HepG2 (cell line): ENCODE measurements around the gene STKLD1. TPM values are rescaled to one million over a fixed set of nuclear protein-coding genes. Genes with fewer than 3 reads are reported as not detected.
A peak's percentile ranks its signal among the peaks of the same experiment; 100 is the strongest.

Experiments used
- ATAC-seq: fragments of 200-7000 bp; cut with Tn5 transposase; 3 replicates; pipeline ENCODE4 v1.9.1; 2020; ENCODE audit warnings: mild to moderate bottlenecking, moderate library complexity
- BruUV-seq: library from RNA; stranded (reverse); fragments of 400-500 nt; replicated peaks from 2 replicates; lab custom pipeline; 2021; lab: Mats Ljungman, UMichigan
- CTCF ChIA-PET: fragments of 300-600 bp; formaldehyde crosslinking; extraction: SDS; loops from one replicate; lab custom pipeline; 2021; ENCODE audit warnings: low total read pairs, inconsistent platforms, low intra/inter-chr PET ratio; lab: Yijun Ruan, JAX
- POLR2A ChIA-PET: fragments of 350-600 bp; sonication (Branson Sonifier 250); formaldehyde crosslinking; loops from one replicate; lab custom pipeline; 2020; ENCODE audit warnings: antibody characterized with exemption, inconsistent platforms; lab: Yijun Ruan, JAX
- DNase-seq: peaks from one replicate; pipeline ENCODE4 v3.0.0-alpha.2; 2015; ENCODE audit warnings: low spot score
- FAIRE-seq: peaks from 3 replicates; lab custom pipeline; 2011; peaks lifted over from hg19 to GRCh38; lab: Jason Lieb, UNC
- H2AFZ ChIP-seq: one replicate; pipeline ENCODE4 v1.6.1; 2011; ENCODE audit warnings: low read length, inconsistent platforms
- H3K27ac ChIP-seq: fragments of 300-600 bp; 3 replicates; pipeline ENCODE4 v1.8.0; 2011; ENCODE audit warnings: mixed run types, mild to moderate bottlenecking, mixed read lengths, low read length, inconsistent platforms; ENCODE audit not compliant: insufficient read depth; ENCODE audit errors: extremely low read length
- H3K27me3 ChIP-seq, 2 experiments: fragments of 200-600 bp in 1 of 2; 2 replicates in 1 of 2; 3 replicates in 1 of 2; pipeline versions ENCODE4 v1.6.0 to v1.8.0; 2011; ENCODE audit warnings: low read length in 2 of 2, mild to moderate bottlenecking in 2 of 2, moderate library complexity in 2 of 2, inconsistent platforms in 1 of 2; ENCODE audit not compliant: insufficient read depth in 2 of 2, control insufficient read depth in 1 of 2
- H3K36me3 ChIP-seq, 2 experiments: fragments of 200-600 bp in 1 of 2; replicated peaks in 1 of 2; 2 replicates in 1 of 2; 3 replicates in 1 of 2; pipeline versions ENCODE4 v1.5.1 to v1.8.0; 2011; ENCODE audit warnings: low read length in 2 of 2, inconsistent platforms in 1 of 2; ENCODE audit not compliant: insufficient read depth in 2 of 2, control insufficient read depth in 1 of 2
- H3K4me1 ChIP-seq: 2 replicates; pipeline ENCODE4 v1.5.1; 2012; ENCODE audit warnings: low read length, inconsistent platforms; ENCODE audit not compliant: insufficient read depth
- H3K4me2 ChIP-seq: 2 replicates; pipeline ENCODE4 v1.6.0; 2011; ENCODE audit warnings: low read depth, low read length, inconsistent platforms
- H3K4me3 ChIP-seq, 3 experiments: fragments of 200-600 bp in 1 of 3; sonication (generic), shearing (Covaris generic) in 1 of 3; replicated peaks in 1 of 3; 2 replicates each; pipeline ENCODE4 v1.5.1; 2011 to 2016; ENCODE audit warnings: low read length in 3 of 3, inconsistent platforms in 2 of 3, low read depth in 2 of 3, mild to moderate bottlenecking in 2 of 3, control low read depth in 1 of 3, mixed read lengths in 1 of 3; ENCODE audit not compliant: insufficient read depth in 1 of 3
- H3K79me2 ChIP-seq: one replicate; pipeline ENCODE4 v1.6.1; 2011; ENCODE audit warnings: low read length, inconsistent platforms; ENCODE audit not compliant: insufficient read depth
- H3K9ac ChIP-seq: 2 replicates; pipeline ENCODE4 v1.6.0; 2011; ENCODE audit warnings: mild to moderate bottlenecking, low read depth, low read length, inconsistent platforms; ENCODE audit not compliant: insufficient read depth
- H3K9me3 ChIP-seq: 2 replicates; pipeline ENCODE4 v1.5.1; 2012; ENCODE audit warnings: mild to moderate bottlenecking, low read length
- H4K20me1 ChIP-seq: 2 replicates; pipeline ENCODE4 v1.6.0; 2011; ENCODE audit warnings: inconsistent platforms, mild to moderate bottlenecking, low read length, moderate library complexity; ENCODE audit not compliant: insufficient read depth
- AGO2 ChIP-seq: fragments of 200-400 bp; formaldehyde crosslinking; optimal IDR thresholded peaks from 2 replicates; pipeline ENCODE3; 2017; ENCODE audit warnings: mild to moderate bottlenecking, low read depth, low read length, moderate library complexity
- AKAP8 ChIP-seq: sonication (generic); formaldehyde crosslinking; IDR thresholded peaks from 2 replicates; pipeline ENCODE4 v1.5.1; 2020; ENCODE audit warnings: mild to moderate bottlenecking, missing genetic modification reagents
- FOXA3 ChIP-seq: IDR thresholded peaks from 2 replicates; pipeline ENCODE4 v1.6.1; 2016; ENCODE audit warnings: missing genetic modification reagents, missing compliant biosample characterization
- KLF11 ChIP-seq: IDR thresholded peaks from 2 replicates; pipeline ENCODE4 v1.6.1; 2016; ENCODE audit warnings: missing compliant biosample characterization
- KLF9 ChIP-seq: IDR thresholded peaks from 2 replicates; pipeline ENCODE4 v1.6.1; 2016; ENCODE audit warnings: low read depth
- POLR2A ChIP-seq, 2 experiments: IDR thresholded peaks; 2 replicates each; pipeline ENCODE4 v1.6.1; 2011; ENCODE audit warnings: low read depth in 2 of 2, low read length in 2 of 2, mild to moderate bottlenecking in 1 of 2, moderate library complexity in 1 of 2; ENCODE audit not compliant: insufficient read depth in 1 of 2
- POLR2G ChIP-seq: fragments of 200-400 bp; formaldehyde crosslinking; IDR thresholded peaks from 2 replicates; pipeline ENCODE4 v1.6.1; 2018; ENCODE audit warnings: mild to moderate bottlenecking, low read depth, low read length, moderate library complexity
- THYN1 ChIP-seq: sonication (generic); formaldehyde crosslinking; IDR thresholded peaks from 2 replicates; pipeline ENCODE4 v1.8.1; 2023; ENCODE audit warnings: low read depth, mild to moderate bottlenecking, moderate library complexity, missing genetic modification reagents, borderline replicate concordance
- ZMYM3 ChIP-seq: sonication (generic); formaldehyde crosslinking; IDR thresholded peaks from 2 replicates; pipeline ENCODE4 v1.5.1; 2020; ENCODE audit warnings: mild to moderate bottlenecking, missing genetic modification reagents
- ZNF263 ChIP-seq: sonication (generic); formaldehyde crosslinking; IDR thresholded peaks from 2 replicates; pipeline ENCODE4 v1.4.0; 2020; ENCODE audit warnings: missing genetic modification reagents
- WGBS: methylation state at CpG from one replicate; pipeline ENCODE4 v1.1.6; 2017; ENCODE audit warnings: low lambda C conversion rate; 5-methylcytosine and 5-hydroxymethylcytosine counted together
- in situ Hi-C: cut with HindIII; loops from 2 replicates; pipeline ENCODE4 v1.10.0; 2017; ENCODE audit warnings: low pct_unique_long_range_greater_than_20kb; ENCODE audit not compliant: extremely low pct_ligation_motif_present
- intact Hi-C: fragments of 100-400 bp; cut with micrococcal nuclease; formaldehyde crosslinking; loops from one replicate; pipeline ENCODE4 v1.10.0; 2022; ENCODE audit not compliant: unreplicated experiment
- polyA plus RNA-seq, 8 experiments: library from polyadenylated mRNA; depleted of rRNA in 3 of 8; stranded (reverse) in 7 of 8; unstranded in 1 of 8; fragments of >200 nt; fragmentation: Illumina TruSeq in 4 of 8; extraction: Trizol in 4 of 8; gene quantifications; 2 replicates each; pipeline versions ENCODE4 v1.2.1 to v1.2.3, GENCODE V29; 2011 to 2016; ENCODE audit warnings: low read depth in 4 of 8, missing spikeins in 1 of 8, mixed read lengths in 1 of 8; ENCODE audit not compliant: insufficient read depth in 1 of 8
- total RNA-seq, 5 experiments: library from RNA; depleted of rRNA; stranded (reverse); fragments of >200 nt; fragmentation: Illumina TruSeq; extraction: Trizol; gene quantifications; 2 replicates each; pipeline ENCODE4 v1.2.3, GENCODE V29; 2016; ENCODE audit warnings: low read depth in 1 of 5
- TF ChIP-seq, protein P1 (sequence below): sonication (generic); formaldehyde crosslinking; IDR thresholded peaks from 2 replicates; pipeline ENCODE4 v1.8.1; 2022; ENCODE audit warnings: mild to moderate bottlenecking, missing genetic modification reagents

STKLD1 gene
- total and polyA plus RNA-seq, 2 of the 13 experiments (the other 11 are each of a cell fraction or from before 2014, with no cell fraction given), result 1.5 to 2.2 TPM

DNA sequence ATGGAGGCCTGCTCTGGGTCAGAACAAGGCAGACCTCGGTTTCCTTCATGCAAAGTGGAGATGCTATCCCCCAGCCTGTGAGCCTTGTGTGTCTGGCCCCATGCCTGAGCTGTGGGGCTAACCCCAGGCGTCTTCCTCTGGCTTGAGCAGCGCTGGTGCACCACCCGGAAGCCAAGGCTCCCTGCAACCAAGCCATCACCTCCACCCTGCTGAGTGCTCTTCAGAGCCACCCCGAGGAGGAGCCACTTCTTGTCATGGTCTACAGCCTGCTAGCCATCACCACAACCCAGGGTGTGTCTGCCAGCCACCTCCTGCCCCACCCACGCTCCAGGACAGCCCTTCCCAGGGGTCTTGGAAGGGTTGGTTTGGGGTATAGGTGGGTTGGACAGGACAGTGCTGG, 25.4 kb downstream of the STKLD1 start:
- no peak overlapping the region for H3K4me3 ChIP-seq
- H4K20me1 ChIP-seq, result 0 out of 2 replicates have a peak, but pooled peaks cover 4% of the 10 kb centered on the region
- no peaks in the 10 kb centered on the region for H3K9me3 ChIP-seq
- no peak overlapping the region for H3K9ac ChIP-seq
- H3K27me3 ChIP-seq, result no peaks in the 10 kb centered on the region
- no peak overlapping the region for H2AFZ ChIP-seq
- in situ Hi-C loops (no loop called here), intact Hi-C loops (no loop called here)
- ATAC-seq (no peak), DNase-seq (no peak), FAIRE-seq (no peak)
- no peaks in the 10 kb centered on the region for H3K79me2 ChIP-seq
- POLR2A ChIA-PET, result no interaction called here
- no peak overlapping the region for H3K4me2 ChIP-seq
- BruUV-seq, result no TSS peak
- H3K27ac ChIP-seq, result no peak overlapping the region
- WGBS, result 100% methylated on average over 1 of the region's 6 CpGs
- TF ChIP-seq FOXA3 (CRISPR knock-in tag) (no peak), POLR2G (0 out of 2 replicates have a peak, but pooled peaks have one; percentile 29), KLF11 (CRISPR knock-in tag) (no peak), KLF9 (no peak), POLR2A (IDR thresholded peaks at IDR 0.05; ENCODE audit: insufficient read depth in 1 of 2, low read depth in 2 of 2, low read length in 2 of 2) (0 out of 4 replicates have a peak, but pooled peaks of 1 of the 2 experiments have one; percentile 30), AKAP8 (CRISPR knock-in tag) (0 out of 2 replicates have a peak, but pooled peaks have one; percentile 66), THYN1 (no peak)
- TF ChIP-seq, protein P1, sequence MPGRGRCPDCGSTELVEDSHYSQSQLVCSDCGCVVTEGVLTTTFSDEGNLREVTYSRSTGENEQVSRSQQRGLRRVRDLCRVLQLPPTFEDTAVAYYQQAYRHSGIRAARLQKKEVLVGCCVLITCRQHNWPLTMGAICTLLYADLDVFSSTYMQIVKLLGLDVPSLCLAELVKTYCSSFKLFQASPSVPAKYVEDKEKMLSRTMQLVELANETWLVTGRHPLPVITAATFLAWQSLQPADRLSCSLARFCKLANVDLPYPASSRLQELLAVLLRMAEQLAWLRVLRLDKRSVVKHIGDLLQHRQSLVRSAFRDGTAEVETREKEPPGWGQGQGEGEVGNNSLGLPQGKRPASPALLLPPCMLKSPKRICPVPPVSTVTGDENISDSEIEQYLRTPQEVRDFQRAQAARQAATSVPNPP (CRISPR knock-in tag), result no peak
- peaks cover 10 to 16% of the 10 kb centered on the region in 2 experiments; a peak in 4 of 5 replicates for H3K36me3 ChIP-seq
- peaks cover 20% of the 10 kb centered on the region for H3K4me1 ChIP-seq
- CTCF ChIA-PET, result no interaction called here

DNA sequence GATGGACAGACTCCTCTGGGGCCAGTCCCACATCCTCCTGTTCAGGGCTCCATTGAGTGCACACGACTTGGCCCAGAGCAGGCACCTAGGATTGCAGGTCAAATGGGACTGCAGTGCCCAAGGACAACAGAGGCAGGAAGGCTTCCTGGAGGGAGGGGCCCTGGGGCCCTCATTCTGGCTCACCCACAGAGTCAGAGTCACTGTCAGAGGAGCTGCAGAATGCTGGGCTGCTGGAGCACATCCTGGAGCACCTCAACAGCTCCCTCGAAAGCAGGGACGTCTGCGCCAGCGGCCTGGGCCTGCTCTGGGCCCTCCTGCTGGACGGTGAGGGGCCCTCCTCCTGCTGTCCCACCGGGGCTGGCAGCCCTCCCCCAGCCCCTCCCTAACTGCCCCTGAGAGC, 26.5 kb downstream of the STKLD1 start:
- H2AFZ ChIP-seq, result no peak overlapping the region
- TF ChIP-seq AGO2 (peak; percentile 66), POLR2A (IDR thresholded peaks at IDR 0.05; ENCODE audit: insufficient read depth in 1 of 2, low read depth in 2 of 2, low read length in 2 of 2) (peak in 1 of 2 experiments; percentile 3; a peak in 1 of 4 replicates), ZMYM3 (CRISPR knock-in tag) (no peak), ZNF263 (peak; percentile 81)
- no peak overlapping the region for H3K27ac ChIP-seq
- ATAC-seq (no peak), DNase-seq (no peak), FAIRE-seq (no peak)
- H3K4me2 ChIP-seq, result no peak overlapping the region
- in situ Hi-C loops (no loop called here), intact Hi-C loops (no loop called here)
- POLR2A ChIA-PET, result interaction anchor here (1.0 kb wide), 1 partner anchor 39 kb away, joined by 4 read pairs; no protein-coding TSS in a partner anchor
- no CpG with 5 or more reads among the region's 7 CpGs for whole genome bisulfite sequencing
- H3K79me2 ChIP-seq, result no peaks in the 10 kb centered on the region
- H3K36me3 ChIP-seq, result peaks cover 11 to 26% of the 10 kb centered on the region in 2 experiments; a peak in 4 of 5 replicates
- BruUV-seq, result no TSS peak
- H3K9ac ChIP-seq, result no peak overlapping the region
- no peaks in the 10 kb centered on the region for H3K27me3 ChIP-seq
- CTCF ChIA-PET, result interaction anchor here (1.3 kb wide), 1 partner anchor 46 kb away, joined by 3 read pairs; the partner anchor contains the start of genes SURF1 and SURF2
- H4K20me1 ChIP-seq, result 0 out of 2 replicates have a peak, but pooled peaks cover 4% of the 10 kb centered on the region
- no peaks in the 10 kb centered on the region for H3K9me3 ChIP-seq
- peaks cover 12% of the 10 kb centered on the region for H3K4me1 ChIP-seq
- H3K4me3 ChIP-seq, result no peak overlapping the region
